Stimulated activated CD8-positive, alpha-beta memory T cell treated with anti-CD3 and anti-CD28 coated beads, Interleukin-15, amount 100 ng/mL, for 48 hours (primary cell): Measurements from ENCODE around the gene HOOK2.
"Not testable (repeated sequence)": the region's sequence is repeated elsewhere in the genome, so short reads cannot be mapped to it uniquely, and the experiment has no call there.

Experiments
- DNase-seq, 2 donors: peaks; one replicate each; pipeline ENCODE4 v3.0.0-alpha.2; 2020; ENCODE audit warnings: low read depth in 2 of 2

The HOOK2 gene

GRCh38 chr19:12721656-12722565 lies 53.4 kb downstream of the HOOK2 start:
- DNase-seq: no peak

- DNase-seq: no peak
These were observed 54.3 kb downstream of the HOOK2 start for GRCh38 chr19:12720851-12721655.

GRCh38 chr19:12720296-12720695 lies 55.1 kb downstream of the HOOK2 start:
- DNase-seq: no peak

- DNase-seq: no peak
These were observed 59.4 kb downstream of the HOOK2 start for GRCh38 chr19:12715929-12716328.

GRCh38 chr19:12715102-12715501 lies 60.2 kb downstream of the HOOK2 start:
- no peak for DNase-seq

GRCh38 chr19:12713304-12713703 lies 62.0 kb downstream of the HOOK2 start:
- not testable (repeated sequence) for DNase-seq
